Keratinocyte (primary cell): ENCODE results near the gene TEX101.

Experiments used
- EZH2 ChIP-seq: IDR thresholded peaks from one replicate; pipeline ENCODE4 v1.6.1; 2012; ENCODE audit warnings: inconsistent platforms, mild to moderate bottlenecking, low read length, moderate library complexity
- TF ChIP-seq, protein P1 (sequence below), 3 experiments: IDR thresholded peaks in 1 of 3; conservative IDR thresholded peaks in 1 of 3; optimal IDR thresholded peaks in 1 of 3; 2 replicates in 2 of 3; 3 replicates in 1 of 3; pipeline versions ENCODE3 to v1.5.1; 2011; ENCODE audit warnings: low read length in 3 of 3, mild to moderate bottlenecking in 3 of 3, moderate library complexity in 2 of 3, control low read depth in 1 of 3, inconsistent platforms in 1 of 3; ENCODE audit not compliant: insufficient read depth in 2 of 3; ENCODE audit errors: extremely low read depth in 1 of 3

DNA sequence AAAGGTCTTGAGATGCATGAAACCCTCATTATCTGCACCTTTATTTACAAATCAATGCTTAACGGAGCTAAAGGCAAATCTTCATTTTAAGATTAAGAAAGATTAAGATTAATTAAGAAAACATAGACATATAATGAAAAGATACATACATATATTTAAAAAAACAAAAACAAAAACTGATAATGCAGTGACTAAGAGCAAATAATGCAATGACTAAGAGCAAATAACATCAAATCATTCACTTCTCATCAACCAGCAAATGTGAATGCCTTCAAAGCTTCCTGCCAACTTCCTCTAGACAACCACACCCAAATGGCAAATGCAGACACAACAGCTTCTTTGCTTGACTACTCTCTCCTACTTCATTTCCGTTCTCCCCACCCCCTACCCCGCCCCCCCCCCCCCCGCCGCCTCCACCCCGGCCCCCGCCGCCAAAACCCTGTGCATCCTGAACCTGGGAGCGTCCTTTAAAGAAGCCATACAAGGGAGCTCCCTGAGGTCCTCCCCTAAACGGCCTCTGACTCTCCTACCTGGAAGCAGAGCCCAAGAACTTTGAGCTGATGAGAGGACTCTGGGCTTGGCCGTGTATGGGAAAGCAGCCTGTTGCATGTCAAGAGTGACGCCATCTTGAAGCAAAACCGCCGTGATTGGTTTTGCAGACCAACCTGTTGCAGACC is 24.5 kb downstream of the TEX101 start:
- TF ChIP-seq, protein P1, sequence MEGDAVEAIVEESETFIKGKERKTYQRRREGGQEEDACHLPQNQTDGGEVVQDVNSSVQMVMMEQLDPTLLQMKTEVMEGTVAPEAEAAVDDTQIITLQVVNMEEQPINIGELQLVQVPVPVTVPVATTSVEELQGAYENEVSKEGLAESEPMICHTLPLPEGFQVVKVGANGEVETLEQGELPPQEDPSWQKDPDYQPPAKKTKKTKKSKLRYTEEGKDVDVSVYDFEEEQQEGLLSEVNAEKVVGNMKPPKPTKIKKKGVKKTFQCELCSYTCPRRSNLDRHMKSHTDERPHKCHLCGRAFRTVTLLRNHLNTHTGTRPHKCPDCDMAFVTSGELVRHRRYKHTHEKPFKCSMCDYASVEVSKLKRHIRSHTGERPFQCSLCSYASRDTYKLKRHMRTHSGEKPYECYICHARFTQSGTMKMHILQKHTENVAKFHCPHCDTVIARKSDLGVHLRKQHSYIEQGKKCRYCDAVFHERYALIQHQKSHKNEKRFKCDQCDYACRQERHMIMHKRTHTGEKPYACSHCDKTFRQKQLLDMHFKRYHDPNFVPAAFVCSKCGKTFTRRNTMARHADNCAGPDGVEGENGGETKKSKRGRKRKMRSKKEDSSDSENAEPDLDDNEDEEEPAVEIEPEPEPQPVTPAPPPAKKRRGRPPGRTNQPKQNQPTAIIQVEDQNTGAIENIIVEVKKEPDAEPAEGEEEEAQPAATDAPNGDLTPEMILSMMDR (optimal IDR thresholded peaks at IDR 0.05 in 1 of 3, IDR thresholded peaks at IDR 0.05 in 1 of 3, conservative IDR thresholded peaks at IDR 0.05 in 1 of 3; ENCODE audit: extremely low read depth in 1 of 3, insufficient read depth in 2 of 3, low read length in 3 of 3), result no peak
- TF ChIP-seq EZH2, result no peak
